ENCODE results near the gene PLEKHH3. TPM values are rescaled to one million over a fixed set of nuclear protein-coding genes. Genes with fewer than 3 reads are reported as not detected.

Gene PLEKHH3
- total and polyA plus RNA-seq, 11 donors = 17.8 to 25.9 (median 21.3) TPM

DNA sequence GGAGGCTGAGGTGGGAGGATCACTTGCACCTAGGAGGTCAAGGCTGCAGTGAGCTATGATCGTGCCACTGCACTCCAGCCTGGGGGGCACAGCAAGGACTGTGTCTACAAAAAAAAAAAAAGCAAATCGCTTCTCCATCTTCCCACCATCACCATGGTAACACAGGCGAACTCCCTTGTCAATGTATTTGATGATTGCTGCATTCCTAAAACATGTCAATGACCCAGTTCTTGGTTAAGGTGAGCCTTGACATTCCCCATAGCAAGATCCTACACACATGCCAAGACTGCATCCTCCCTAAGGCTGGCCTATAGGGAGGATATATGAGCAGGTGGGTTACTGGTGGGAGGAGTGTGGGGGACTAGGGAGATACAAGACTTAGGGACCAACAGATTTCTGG is 17.7 kb upstream of the PLEKHH3 start:
- Histone ChIP-seq H3K9me3 (no peaks in the 10 kb centered on the region), H3K36me3 (peaks cover 0 to 89% (median 52%) of the 10 kb centered on the region in 9 donors), H3K27ac (no peak overlapping the region), H3K4me3 (no peak overlapping the region), H3K27me3 (no peaks in the 10 kb centered on the region), H3K4me1 (peaks cover 0 to 11% (median 4%) of the 10 kb centered on the region in 12 donors)
- 87 to 95% (median 94%) methylated on average over 3 of the region's 3 CpGs for WGBS, 4 donors
- no peak for TF ChIP-seq CTCF (IDR thresholded peaks at IDR 0.05)
- TF ChIP-seq POLR2A (IDR thresholded peaks at IDR 0.05) = no peak
- ATAC-seq = no peak
- intact Hi-C loops (cut with DNase I) = loop anchor here in 1 of 10 donors (10.0 kb wide), 1 partner anchor 1270 kb away; no protein-coding TSS in a partner anchor
- no peak for DNase-seq

DNA sequence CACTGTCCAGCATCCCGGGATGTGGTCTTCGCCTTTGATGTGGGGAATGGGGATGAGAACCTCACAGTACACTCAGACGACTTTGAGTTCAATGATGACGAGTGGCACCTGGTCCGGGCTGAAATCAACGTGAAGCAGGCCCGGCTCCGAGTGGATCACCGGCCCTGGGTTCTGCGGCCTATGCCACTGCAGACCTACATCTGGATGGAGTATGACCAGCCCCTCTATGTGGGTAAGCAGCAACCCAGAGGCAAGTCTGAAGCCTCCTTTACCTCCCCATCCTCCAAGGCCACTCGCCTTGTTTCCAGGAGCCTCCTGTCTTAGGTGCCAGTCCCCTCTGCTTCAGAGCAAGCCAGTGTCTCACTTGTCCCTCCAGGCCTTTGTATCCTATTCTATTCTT is 15.7 kb upstream of the PLEKHH3 start:
- peak in 1 of 5 donors; percentile 22 for DNase-seq
- no peak for TF ChIP-seq CTCF (IDR thresholded peaks at IDR 0.05)

GRCh38 chr17:42691021-42691545 is 14.3 kb upstream of the PLEKHH3 start:
- ATAC-seq (no peak), DNase-seq (peak in 1 of 5 donors; percentile 54)
- peaks cover 0 to 90% (median 40%) of the 10 kb centered on the region in 9 donors for H3K36me3 ChIP-seq
- intact Hi-C loops (cut with DNase I) = loop anchor here in 1 of 10 donors (10.0 kb wide), 1 partner anchor 1274 kb away; no protein-coding TSS in a partner anchor
- H3K9me3 ChIP-seq = no peaks in the 10 kb centered on the region
- no peak overlapping the region for H3K4me3 ChIP-seq
- no peak overlapping the region for H3K27ac ChIP-seq
- no peaks in the 10 kb centered on the region for H3K4me1 ChIP-seq
- TF ChIP-seq CTCF (IDR thresholded peaks at IDR 0.05) = no peak
- TF ChIP-seq POLR2A (IDR thresholded peaks at IDR 0.05) = no peak
- no peaks in the 10 kb centered on the region for H3K27me3 ChIP-seq
- WGBS, 4 donors = 83 to 92% (median 87%) methylated on average over 12 of the region's 12 CpGs

More for the DNA sequence above, 15.7 kb upstream of the PLEKHH3 start:
- H3K27ac ChIP-seq = no peak overlapping the region
- H3K4me1 ChIP-seq = no peaks in the 10 kb centered on the region
- no peaks in the 10 kb centered on the region for H3K27me3 ChIP-seq
- no peak overlapping the region for H3K4me3 ChIP-seq
- H3K36me3 ChIP-seq = peaks cover 0 to 94% (median 50%) of the 10 kb centered on the region in 9 donors
- H3K9me3 ChIP-seq = no peaks in the 10 kb centered on the region
- intact Hi-C loops (cut with DNase I) = loop anchor here in 1 of 10 donors (10.0 kb wide), 1 partner anchor 1272 kb away; no protein-coding TSS in a partner anchor
- ATAC-seq = no peak
- WGBS, 4 donors = 83 to 91% (median 86%) methylated on average over 11 of the region's 11 CpGs

DNA sequence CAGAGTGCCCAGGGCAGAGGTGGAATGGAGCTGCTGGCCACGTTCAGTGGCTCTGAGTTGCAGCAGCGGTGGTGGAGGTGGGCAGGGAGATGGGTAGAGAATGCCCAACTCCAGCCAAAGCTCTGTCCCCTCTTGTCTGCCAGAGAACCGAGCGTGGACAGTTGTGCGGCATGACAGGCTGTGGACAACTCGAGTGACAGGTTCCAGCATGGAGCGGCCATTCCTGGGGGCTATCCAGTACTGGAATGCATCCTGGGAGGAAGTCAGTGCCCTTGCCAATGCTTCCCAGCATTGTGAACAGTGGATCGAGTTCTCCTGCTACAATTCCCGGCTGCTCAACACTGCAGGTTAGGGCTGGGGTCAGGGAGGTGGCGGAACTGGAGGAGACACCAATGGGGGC is 13.8 kb upstream of the PLEKHH3 start:
- no peak overlapping the region for H3K27ac ChIP-seq
- no peaks in the 10 kb centered on the region for H3K4me1 ChIP-seq
- H3K4me3 ChIP-seq = no peak overlapping the region
- H3K27me3 ChIP-seq = no peaks in the 10 kb centered on the region
- intact Hi-C loops (cut with DNase I) = loop anchor here in 1 of 10 donors (10.0 kb wide), 1 partner anchor 1274 kb away; no protein-coding TSS in a partner anchor
- 65 to 81% (median 74%) methylated on average over 10 of the region's 10 CpGs for WGBS, 4 donors
- H3K9me3 ChIP-seq = no peaks in the 10 kb centered on the region
- DNase-seq (peak in 1 of 5 donors; percentile 48), ATAC-seq (peak in 3 of 4 donors; percentile 15 to 49 (median 39))
- H3K36me3 ChIP-seq = peaks cover 0 to 90% (median 35%) of the 10 kb centered on the region in 9 donors
- TF ChIP-seq POLR2A (IDR thresholded peaks at IDR 0.05) = no peak
- TF ChIP-seq CTCF (IDR thresholded peaks at IDR 0.05) = no peak
